NB4 (cell line): Measurements from ENCODE around the gene NFIA.

ENCODE experiments used
- POLR2A ChIP-seq: IDR thresholded peaks from 2 replicates; pipeline ENCODE4 v1.6.1; 2011; ENCODE audit warnings: mild to moderate bottlenecking; ENCODE audit not compliant: insufficient read length; ENCODE audit errors: extremely low read depth
- TF ChIP-seq, protein P1 (sequence below): IDR thresholded peaks from one replicate; pipeline ENCODE4 v1.5.1; 2012; ENCODE audit warnings: low read depth, low read length

DNA sequence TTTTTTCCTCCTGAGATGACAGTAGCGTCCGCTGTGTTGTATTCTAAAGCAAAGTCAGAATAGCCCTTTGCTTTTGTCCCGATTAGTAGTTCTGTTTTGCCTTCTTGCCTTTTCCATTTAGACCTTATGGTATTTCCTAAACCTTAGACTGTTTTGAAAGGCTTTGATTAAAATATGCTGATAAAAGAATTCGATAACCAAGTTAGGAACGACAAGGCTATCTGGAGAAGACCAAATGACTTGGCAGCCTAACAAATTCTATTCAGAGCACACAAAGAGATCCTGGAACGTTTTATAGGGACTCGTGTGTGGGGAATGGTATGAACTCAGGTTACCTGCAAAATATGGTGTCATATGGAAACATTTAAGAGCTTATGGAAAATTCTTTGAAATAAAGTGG lies 42.9 kb downstream of the NFIA start:
- TF ChIP-seq, protein P1, sequence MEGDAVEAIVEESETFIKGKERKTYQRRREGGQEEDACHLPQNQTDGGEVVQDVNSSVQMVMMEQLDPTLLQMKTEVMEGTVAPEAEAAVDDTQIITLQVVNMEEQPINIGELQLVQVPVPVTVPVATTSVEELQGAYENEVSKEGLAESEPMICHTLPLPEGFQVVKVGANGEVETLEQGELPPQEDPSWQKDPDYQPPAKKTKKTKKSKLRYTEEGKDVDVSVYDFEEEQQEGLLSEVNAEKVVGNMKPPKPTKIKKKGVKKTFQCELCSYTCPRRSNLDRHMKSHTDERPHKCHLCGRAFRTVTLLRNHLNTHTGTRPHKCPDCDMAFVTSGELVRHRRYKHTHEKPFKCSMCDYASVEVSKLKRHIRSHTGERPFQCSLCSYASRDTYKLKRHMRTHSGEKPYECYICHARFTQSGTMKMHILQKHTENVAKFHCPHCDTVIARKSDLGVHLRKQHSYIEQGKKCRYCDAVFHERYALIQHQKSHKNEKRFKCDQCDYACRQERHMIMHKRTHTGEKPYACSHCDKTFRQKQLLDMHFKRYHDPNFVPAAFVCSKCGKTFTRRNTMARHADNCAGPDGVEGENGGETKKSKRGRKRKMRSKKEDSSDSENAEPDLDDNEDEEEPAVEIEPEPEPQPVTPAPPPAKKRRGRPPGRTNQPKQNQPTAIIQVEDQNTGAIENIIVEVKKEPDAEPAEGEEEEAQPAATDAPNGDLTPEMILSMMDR, result no peak
- TF ChIP-seq POLR2A, result no peak
